Measurements from ENCODE around the gene RPS3.
A peak's percentile ranks its signal among the peaks of the same experiment; 100 is the strongest.
"Not testable (repeated sequence)": the region's sequence is repeated elsewhere in the genome, so short reads cannot be mapped to it uniquely, and the experiment has no call there.

RPS3 gene

GRCh38 chr11:75380245-75380644 is 19.1 kb upstream of the RPS3 start:
- DNase-seq (ENCODE audit: low read depth, low spot score) = no peak

GRCh38 chr11:75380716-75381420 is 18.4 kb upstream of the RPS3 start:
- DNase-seq (ENCODE audit: low read depth, low spot score) = peak; percentile 63

DNA sequence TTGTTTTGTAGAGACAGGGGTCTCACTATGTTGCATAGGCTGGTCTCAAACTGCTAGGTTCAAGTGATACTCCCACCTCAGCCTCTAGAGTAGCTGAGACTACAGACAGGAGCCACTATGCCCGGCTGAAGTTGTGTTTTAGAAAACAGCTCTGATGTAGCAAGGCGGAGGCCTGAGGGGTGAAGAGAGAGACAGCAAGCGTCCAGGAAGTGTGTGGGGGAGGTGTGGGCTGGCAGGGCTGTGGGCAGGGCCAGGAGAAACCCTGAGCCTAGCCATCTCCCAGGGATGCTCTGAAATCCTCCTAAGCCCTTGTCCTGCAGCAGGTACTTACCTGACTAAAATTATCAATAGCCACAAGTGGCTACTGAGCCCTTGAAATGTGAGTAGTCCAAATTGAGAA is 16.1 kb upstream of the RPS3 start:
- DNase-seq (ENCODE audit: low read depth, low spot score) = peak; percentile 80

GRCh38 chr11:75384438-75385080 is 14.8 kb upstream of the RPS3 start:
- peak; percentile 92 for DNase-seq (ENCODE audit: low read depth, low spot score)

DNA sequence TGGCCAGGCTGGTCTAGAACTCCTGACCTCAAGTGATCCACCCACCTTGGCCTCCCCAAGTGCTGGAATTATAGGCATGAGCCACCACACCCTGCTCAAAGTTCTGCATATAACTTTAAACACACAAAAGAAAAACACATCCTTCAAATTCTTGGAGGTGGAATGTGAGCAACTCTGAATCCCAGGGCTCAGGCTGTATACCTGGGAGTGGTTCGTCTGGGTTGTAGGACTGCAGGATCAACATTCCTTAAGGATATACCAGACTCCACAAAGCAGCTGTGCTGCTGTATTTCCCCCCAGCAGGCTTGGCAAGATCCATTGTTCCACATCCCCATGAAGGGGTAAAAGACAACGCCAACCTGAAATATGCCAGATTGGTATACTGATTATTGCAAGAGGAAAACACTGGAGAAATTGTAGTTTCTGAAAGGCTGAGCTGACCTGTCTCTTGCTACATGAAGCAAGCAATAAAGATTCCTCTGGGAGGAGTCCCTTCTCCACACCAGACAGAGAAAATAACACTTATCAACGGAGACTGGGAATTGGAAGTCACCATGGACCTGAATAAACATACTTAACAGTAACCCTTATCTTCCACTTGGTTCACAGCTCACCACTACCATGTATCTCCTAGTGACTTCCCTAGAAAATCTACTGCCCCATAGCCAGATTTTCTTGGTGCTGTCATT is 12.2 kb upstream of the RPS3 start:
- peak; percentile 92 for DNase-seq (ENCODE audit: low read depth, low spot score)

GRCh38 chr11:75387736-75388294 is 11.5 kb upstream of the RPS3 start:
- no peak for DNase-seq (ENCODE audit: low read depth, low spot score)

DNA sequence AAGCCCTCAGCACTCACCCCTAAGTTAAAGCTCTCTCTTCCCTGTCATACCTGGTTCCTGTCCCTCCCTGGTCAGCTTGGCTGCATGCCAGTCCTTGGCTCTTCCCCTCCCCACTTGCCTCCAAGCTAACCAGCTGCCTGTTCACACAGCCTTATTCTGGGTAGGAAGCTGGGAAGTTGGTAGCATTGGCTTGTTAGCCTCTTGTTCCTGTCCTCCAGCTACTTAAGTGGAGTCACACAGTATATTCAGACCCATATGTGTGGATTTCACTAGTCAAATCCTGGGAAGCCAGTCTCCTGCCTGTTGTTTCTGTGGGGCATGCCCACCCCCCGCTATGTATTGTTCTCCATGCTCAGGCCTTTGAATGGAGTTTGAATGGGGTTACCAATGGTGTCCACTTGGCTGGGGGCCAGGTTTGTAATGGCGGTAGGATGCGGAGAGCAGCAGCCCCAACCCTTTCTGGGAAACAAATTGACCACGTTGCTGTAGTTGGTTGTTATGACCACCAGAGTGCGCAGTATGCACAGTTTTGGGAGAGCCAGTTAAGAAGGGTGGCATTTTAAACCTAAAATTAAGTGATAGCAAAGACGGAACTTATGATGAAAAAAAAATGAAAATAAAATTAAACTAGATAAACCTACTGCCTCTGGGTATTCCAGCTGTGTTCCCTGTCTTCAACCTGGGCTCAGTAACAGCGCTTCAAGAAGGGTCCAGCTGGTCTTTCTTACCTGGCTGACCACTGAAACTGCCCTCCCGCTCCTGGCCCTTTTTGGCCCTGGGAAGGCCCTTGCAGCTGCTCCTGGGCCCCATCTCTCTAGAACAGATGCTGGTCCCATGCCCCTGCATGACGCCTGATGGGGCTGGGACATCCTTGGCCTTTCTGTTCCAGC is 10.7 kb upstream of the RPS3 start:
- DNase-seq (ENCODE audit: low read depth, low spot score) = peak; percentile 91

DNA sequence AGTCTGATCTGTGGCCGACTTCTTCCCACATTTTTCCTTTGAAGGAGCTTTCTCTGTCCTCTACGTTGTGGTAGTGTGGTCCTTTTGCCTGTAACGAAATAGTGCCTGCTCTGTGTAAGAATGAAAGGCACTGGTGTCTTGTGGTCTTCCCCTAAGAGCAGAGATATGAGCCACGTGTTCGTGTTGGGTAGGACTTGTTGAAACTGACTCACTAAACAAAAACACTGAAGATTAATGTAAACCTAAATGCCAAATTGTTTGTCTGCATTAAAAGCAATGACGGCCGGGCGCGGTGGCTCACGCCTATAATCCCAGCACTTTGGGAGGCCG is 10.1 kb upstream of the RPS3 start:
- DNase-seq (ENCODE audit: low read depth, low spot score) = no peak

DNA sequence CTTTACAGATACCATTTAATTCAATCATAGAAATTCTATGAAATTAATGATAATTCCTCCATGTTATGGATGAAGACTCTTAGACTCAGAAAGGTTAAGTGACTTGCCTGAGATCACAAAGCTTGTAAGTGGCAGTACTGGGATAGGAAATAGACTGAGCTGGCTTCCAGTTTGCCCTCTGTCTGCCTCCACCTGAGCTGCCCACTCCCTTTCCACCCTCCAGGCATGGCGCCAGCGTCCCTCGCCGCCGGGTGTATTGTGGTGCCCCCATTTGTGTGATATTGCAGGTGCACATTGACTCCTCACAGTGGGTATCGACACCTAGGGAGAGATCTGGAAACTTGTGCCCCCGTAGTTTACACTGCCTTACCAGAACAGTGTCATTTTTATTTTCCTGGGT is 9.4 kb upstream of the RPS3 start:
- DNase-seq (ENCODE audit: low read depth, low spot score) = no peak

GRCh38 chr11:75394085-75394840 is 5.1 kb upstream of the RPS3 start:
- no peak for DNase-seq (ENCODE audit: low read depth, low spot score)

DNA sequence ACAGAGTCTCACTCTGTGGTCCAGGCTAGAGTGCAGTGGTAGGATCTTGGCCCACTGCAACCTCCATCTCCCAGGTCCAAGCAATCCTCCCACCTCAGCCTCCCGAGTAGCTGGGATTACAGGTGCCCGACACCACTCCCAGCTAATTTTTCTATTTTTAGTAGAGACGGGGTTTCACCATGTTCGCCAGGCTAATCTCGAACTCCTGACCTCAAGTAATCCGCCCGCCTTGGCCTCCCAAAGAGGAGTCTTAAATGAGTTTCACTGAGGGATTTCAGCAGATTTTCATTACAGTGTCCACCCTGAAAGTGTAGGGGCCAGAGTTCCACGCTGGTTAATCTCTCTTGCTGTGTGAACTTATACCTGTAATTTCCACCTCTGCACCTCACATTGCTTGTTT is 412 bp upstream of the RPS3 start:
- DNase-seq (ENCODE audit: low read depth, low spot score) = no peak

GRCh38 chr11:75400146-75400865 is 988 bp downstream of the RPS3 start:
- no peak for DNase-seq (ENCODE audit: low read depth, low spot score)

GRCh38 chr11:75402002-75402773 is 2.9 kb downstream of the RPS3 start:
- no peak for DNase-seq (ENCODE audit: low read depth, low spot score)

GRCh38 chr11:75403037-75403436 is 3.7 kb downstream of the RPS3 start:
- no peak for DNase-seq (ENCODE audit: low read depth, low spot score)

DNA sequence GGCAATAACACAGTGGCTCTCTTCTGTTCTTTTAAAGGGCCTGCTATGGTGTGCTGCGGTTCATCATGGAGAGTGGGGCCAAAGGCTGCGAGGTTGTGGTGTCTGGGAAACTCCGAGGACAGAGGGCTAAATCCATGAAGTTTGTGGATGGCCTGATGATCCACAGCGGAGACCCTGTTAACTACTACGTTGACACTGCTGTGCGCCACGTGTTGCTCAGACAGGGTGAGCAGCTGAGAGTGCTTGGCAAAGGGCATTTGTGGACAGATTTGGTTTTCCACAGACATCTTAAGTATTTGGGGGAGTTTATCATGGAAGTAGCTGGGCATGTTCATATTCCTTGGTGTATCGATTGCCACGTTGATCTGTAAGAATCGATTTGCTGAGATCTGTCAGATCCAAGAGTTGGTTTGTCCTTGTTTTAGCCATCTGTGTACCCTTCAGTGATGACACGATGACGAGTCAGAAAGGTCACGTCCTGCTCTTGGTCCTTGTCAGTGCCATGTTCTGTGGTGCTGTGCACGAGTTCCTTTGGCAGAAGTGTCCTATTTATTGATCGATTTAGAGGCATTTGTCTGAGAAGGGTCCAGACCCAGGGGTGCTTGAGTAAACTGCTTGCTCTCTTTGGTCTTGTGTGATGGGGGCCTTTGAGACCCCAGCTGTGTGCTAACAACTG is 4.8 kb downstream of the RPS3 start:
- DNase-seq (ENCODE audit: low read depth, low spot score) = no peak

DNA sequence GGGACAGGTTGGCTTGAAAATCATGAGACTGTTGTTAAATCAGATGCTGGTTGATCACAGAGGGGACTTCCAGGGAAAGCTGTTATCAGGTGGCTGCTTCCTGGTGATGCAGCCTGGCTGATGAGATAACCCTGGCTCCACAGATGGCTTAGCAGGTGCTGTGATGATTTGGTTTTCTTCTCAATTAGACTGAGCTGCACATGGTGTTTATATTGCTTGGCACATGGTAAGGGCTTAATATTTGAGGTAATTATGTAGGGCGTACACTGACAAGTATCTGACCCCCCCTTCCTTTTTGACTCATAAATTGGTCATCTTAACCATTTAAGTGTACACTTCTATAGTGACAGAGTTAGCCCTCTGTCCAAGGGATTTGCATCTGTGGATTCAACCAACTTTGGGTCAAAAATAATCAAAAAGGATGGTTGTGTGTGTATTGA is 7.0 kb downstream of the RPS3 start:
- DNase-seq (ENCODE audit: low read depth, low spot score) = no peak

- no peak for DNase-seq (ENCODE audit: low read depth, low spot score)
Measured at GRCh38 chr11:75408957-75409219, 9.6 kb downstream of the RPS3 start.

- not testable (repeated sequence) for DNase-seq (ENCODE audit: low read depth, low spot score)
Measured at GRCh38 chr11:75409971-75410370, 10.7 kb downstream of the RPS3 start.

- DNase-seq (ENCODE audit: low read depth, low spot score) = not testable (repeated sequence)
Measured at GRCh38 chr11:75413146-75413545, 13.8 kb downstream of the RPS3 start.

All from ELF-1 (cell line).